Fibroblast of villous mesenchyme (primary cell): Measurements from ENCODE around the gene RIC8A. TPM values are rescaled to one million over a fixed set of nuclear protein-coding genes. Genes with fewer than 3 reads are reported as not detected.

Experiments used
- DNase-seq: peaks from one replicate; pipeline ENCODE4 v3.0.0-alpha.2; 2010; ENCODE audit warnings: low read depth
- H3K4me3 ChIP-seq: 2 replicates; pipeline ENCODE4 v1.5.1; 2011; ENCODE audit warnings: low read depth, mild to moderate bottlenecking, low read length
- total RNA-seq: library from RNA; depleted of rRNA; stranded (reverse); fragments of >200 nt; gene quantifications from 2 replicates; pipeline ENCODE4 v1.2.3, GENCODE V29; 2012
- TF ChIP-seq, protein P1 (sequence below): IDR thresholded peaks from 2 replicates; pipeline ENCODE4 v1.5.1; 2012; ENCODE audit warnings: low read depth, mild to moderate bottlenecking, low read length; ENCODE audit not compliant: insufficient read depth

Gene RIC8A
- total RNA-seq, 1 donor, result 167 TPM

DNA sequence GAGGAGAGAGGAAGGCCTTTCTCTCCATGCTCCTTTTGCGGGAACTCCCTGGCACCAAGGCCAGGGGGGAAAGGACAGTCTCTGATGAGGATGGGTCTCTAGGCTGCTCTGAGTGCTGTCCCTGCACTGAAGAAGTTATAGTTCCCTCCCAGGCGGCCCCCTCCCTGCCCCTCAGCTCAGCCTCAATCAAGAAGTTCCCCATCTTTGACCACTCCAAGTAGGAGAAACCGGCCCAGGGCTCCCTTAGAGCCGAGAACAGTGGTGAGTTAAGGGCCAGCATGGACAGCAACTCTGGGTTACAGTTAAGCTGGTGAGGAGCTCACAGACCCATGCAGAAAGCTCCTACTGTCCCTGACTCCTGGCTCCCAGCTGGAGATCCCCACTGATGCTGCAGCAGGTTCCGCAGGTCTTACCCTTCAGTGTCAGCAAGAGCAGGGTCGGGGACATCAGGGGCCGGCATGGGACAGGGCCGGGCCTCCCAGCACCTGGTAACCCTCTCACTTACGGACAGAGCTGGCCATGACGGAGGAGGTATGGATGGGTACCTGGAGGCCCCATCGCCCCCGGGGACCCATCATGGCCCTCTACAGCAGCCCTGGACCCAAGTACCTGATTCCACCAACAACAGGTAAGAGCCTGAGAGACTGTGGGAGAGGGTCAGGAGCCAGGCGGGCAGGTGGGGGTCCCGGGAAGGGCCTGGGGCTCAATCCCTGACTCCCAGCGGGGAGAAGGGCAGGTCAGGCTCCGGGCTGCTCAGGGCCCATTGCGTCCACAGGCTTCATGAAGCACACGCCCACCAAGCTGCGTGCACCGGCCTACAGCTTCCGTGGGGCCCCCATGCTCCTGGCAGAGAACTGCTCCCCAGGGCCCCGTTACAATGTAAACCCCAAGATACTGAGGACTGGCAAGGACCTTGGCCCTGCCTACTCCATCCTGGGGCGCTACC, 10.4 kb upstream of the RIC8A start:
- DNase-seq, result no peak
- TF ChIP-seq, protein P1, sequence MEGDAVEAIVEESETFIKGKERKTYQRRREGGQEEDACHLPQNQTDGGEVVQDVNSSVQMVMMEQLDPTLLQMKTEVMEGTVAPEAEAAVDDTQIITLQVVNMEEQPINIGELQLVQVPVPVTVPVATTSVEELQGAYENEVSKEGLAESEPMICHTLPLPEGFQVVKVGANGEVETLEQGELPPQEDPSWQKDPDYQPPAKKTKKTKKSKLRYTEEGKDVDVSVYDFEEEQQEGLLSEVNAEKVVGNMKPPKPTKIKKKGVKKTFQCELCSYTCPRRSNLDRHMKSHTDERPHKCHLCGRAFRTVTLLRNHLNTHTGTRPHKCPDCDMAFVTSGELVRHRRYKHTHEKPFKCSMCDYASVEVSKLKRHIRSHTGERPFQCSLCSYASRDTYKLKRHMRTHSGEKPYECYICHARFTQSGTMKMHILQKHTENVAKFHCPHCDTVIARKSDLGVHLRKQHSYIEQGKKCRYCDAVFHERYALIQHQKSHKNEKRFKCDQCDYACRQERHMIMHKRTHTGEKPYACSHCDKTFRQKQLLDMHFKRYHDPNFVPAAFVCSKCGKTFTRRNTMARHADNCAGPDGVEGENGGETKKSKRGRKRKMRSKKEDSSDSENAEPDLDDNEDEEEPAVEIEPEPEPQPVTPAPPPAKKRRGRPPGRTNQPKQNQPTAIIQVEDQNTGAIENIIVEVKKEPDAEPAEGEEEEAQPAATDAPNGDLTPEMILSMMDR, result no peak
- H3K4me3 ChIP-seq, result no peak overlapping the region

DNA sequence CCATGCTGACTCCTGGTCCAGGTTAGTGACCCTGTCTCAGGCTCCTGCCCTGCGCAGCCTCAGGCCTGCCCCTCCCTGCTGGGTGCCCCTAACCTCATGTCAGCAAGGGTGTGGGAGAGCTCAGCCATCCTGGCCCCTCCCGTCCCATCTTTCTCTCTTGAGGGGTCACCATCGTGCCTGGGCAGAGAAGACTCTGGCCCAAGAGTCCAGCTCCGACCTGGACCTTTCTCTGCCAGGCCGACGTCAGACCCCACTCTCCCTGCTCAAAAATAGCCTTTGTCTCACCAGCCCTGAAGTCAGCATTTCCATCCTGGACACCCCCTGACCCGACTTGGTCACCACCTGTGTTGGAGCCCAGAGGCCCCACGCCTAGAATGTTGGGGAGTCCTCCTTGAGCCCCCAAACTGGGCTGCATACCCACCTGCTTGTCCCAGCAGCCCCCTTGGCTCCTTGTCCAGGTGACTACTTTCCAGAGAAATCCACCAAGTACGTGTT, 9.7 kb upstream of the RIC8A start:
- TF ChIP-seq, protein P1, result no peak
- no peak overlapping the region for H3K4me3 ChIP-seq
- DNase-seq, result no peak

DNA sequence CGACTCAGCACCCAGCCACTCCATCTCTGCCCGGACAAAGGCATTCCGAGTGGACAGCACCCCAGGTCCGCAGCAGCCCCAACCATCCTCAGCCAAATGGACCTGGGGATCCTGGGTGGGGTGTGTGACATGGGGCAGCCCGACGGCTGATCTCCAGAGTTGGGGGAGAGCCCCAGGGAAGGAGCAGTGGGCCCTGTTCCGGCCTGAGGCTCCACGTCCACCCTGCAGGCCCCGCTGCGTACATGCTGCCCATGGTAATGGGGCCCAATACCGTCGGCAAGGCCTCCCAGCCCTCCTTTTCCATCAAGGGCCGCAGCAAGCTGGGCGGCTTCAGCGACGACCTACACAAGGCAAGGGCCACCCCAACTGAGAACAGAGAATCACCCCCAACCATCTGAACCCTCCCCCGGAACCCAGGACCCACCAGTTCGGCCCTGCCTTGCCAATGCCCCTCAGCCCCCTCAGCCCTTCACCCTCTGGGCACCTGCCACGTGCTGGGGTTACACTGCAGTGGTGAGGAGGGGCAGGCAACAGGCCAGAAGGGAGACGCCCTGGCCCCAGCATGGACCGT, 9.2 kb upstream of the RIC8A start:
- H3K4me3 ChIP-seq, result no peak overlapping the region
- DNase-seq, result no peak
- TF ChIP-seq, protein P1, result no peak

DNA sequence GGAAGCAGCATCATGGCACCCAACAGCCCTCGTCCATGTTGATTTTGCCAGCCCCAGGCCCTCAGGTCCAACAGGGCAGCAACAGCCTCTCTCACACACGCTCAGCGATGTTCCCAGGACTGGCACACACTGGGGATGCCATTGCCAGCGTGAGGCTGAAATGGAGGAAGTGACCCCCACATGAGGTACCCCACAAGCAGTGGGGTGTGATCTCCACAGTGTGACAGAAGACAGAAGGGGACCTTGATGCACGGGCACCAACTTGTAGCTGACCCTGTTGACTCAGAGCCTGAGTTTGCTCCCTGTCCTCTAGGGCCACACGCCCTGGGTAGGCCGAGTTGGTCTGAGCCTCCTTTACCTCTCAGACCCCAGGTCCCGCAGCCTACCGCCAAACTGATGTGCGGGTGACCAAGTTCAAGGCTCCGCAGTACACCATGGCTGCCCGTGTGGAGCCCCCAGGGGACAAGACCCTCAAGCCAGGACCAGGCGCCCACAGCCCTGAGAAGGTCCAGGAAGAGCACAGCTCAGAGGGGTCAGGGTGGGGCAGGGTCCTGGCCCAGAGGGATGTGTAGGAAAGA, 8.4 kb upstream of the RIC8A start:
- H3K4me3 ChIP-seq, result no peak overlapping the region
- TF ChIP-seq, protein P1, result no peak
- DNase-seq, result no peak

DNA sequence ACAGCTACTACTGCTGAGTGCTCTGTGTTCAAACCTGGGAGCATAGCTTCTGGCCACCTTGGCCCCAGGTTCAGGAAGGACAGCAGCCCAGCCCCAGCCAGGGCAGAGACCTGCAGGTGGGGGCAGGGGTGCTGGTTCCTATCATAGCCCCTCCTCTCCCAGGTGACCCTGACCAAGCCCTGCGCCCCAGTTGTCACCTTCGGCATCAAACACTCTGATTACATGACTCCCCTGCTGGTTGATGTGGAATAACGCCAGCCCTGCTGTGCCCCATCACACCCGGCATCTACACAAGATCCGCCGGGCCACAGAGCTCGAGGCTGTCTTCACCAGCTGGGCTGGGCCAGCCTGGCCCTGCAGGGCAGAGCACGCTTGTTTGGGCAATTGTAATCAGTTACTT, 7.7 kb upstream of the RIC8A start:
- TF ChIP-seq, protein P1, result no peak
- no peak for DNase-seq
- H3K4me3 ChIP-seq, result no peak overlapping the region

DNA sequence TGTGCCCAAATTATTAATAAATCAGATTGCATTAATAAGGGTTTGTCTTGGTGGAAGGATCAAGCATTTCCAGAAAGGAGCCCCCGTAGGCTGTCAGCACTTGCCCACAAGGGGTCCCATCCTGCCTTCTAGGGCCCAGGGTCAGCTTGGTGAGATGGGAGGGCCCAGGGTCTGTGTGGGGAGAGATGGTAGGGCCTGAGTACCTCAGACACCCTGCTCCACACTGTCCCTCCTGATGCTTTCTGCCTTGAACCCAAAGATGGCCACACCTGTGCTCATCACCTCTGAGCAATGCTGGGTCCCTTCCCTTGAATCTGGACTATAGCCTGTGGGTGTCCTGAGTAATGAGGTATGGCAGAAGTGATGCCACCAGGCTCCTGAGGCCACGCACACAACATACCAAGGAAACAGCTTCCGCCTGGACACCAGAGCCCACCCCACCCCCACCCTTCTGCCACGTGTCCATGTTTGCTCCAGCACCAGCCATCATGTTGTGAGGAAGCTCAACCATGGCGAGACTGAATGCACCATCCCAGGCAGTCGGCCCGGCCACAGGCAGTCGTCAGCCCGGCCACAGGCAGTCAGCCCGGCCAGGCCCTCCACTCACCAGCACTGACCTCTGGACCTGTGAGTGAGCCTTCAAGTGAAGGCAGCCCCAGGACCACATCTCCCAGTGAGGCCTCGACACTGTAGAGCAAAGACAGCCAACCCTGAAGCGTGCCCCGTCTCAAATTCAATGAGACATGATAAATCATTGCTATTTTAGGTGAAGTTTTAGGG, 7.1 kb upstream of the RIC8A start:
- DNase-seq, result no peak
- TF ChIP-seq, protein P1, result no peak
- H3K4me3 ChIP-seq, result no peak overlapping the region
